HCT116 (cell line): ENCODE measurements around the gene ADARB2.

Experiments
- TF ChIP-seq, protein P1 (sequence below), 3 experiments: fragments of 200-600 bp in 1 of 3; sonication (generic) in 1 of 3; IDR thresholded peaks in 2 of 3; conservative IDR thresholded peaks in 1 of 3; 2 replicates each; pipeline ENCODE4 v1.5.1; 2012 to 2017; ENCODE audit warnings: low read depth in 2 of 3, low read length in 2 of 3, antibody characterized with exemption in 1 of 3, borderline replicate concordance in 1 of 3, control low read depth in 1 of 3, mild to moderate bottlenecking in 1 of 3, mixed read lengths in 1 of 3, mixed run types in 1 of 3, moderate library complexity in 1 of 3; ENCODE audit not compliant: insufficient read depth in 1 of 3
- TF ChIP-seq, protein P2 (sequence below): IDR thresholded peaks from 2 replicates; pipeline ENCODE4 v1.6.1; 2012; ENCODE audit warnings: low read depth

DNA sequence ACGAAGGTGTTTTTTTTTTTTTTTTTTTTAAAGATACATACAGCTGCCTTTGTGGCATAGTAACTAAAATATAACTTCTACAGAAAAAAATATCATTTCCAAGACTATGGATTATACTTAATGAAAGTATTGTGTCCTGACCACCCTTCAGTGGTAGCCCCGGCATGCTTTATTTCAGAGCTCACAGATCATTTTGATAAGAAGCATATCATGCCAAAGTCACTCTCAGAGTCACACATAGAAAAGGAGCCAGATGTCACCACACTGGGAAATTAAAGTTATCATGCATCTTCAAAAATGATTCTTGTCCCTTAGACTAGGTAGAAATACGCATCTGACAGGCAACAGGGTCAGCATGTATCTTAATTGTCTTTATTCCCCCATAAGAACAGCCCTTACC is 3.0 kb downstream of the ADARB2 start:
- TF ChIP-seq, protein P1, sequence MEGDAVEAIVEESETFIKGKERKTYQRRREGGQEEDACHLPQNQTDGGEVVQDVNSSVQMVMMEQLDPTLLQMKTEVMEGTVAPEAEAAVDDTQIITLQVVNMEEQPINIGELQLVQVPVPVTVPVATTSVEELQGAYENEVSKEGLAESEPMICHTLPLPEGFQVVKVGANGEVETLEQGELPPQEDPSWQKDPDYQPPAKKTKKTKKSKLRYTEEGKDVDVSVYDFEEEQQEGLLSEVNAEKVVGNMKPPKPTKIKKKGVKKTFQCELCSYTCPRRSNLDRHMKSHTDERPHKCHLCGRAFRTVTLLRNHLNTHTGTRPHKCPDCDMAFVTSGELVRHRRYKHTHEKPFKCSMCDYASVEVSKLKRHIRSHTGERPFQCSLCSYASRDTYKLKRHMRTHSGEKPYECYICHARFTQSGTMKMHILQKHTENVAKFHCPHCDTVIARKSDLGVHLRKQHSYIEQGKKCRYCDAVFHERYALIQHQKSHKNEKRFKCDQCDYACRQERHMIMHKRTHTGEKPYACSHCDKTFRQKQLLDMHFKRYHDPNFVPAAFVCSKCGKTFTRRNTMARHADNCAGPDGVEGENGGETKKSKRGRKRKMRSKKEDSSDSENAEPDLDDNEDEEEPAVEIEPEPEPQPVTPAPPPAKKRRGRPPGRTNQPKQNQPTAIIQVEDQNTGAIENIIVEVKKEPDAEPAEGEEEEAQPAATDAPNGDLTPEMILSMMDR (IDR thresholded peaks at IDR 0.05 in 2 of 3, conservative IDR thresholded peaks at IDR 0.05 in 1 of 3; ENCODE audit: borderline replicate concordance in 1 of 3, insufficient read depth in 1 of 3, low read depth in 2 of 3, low read length in 2 of 3): no peak
- TF ChIP-seq, protein P2, sequence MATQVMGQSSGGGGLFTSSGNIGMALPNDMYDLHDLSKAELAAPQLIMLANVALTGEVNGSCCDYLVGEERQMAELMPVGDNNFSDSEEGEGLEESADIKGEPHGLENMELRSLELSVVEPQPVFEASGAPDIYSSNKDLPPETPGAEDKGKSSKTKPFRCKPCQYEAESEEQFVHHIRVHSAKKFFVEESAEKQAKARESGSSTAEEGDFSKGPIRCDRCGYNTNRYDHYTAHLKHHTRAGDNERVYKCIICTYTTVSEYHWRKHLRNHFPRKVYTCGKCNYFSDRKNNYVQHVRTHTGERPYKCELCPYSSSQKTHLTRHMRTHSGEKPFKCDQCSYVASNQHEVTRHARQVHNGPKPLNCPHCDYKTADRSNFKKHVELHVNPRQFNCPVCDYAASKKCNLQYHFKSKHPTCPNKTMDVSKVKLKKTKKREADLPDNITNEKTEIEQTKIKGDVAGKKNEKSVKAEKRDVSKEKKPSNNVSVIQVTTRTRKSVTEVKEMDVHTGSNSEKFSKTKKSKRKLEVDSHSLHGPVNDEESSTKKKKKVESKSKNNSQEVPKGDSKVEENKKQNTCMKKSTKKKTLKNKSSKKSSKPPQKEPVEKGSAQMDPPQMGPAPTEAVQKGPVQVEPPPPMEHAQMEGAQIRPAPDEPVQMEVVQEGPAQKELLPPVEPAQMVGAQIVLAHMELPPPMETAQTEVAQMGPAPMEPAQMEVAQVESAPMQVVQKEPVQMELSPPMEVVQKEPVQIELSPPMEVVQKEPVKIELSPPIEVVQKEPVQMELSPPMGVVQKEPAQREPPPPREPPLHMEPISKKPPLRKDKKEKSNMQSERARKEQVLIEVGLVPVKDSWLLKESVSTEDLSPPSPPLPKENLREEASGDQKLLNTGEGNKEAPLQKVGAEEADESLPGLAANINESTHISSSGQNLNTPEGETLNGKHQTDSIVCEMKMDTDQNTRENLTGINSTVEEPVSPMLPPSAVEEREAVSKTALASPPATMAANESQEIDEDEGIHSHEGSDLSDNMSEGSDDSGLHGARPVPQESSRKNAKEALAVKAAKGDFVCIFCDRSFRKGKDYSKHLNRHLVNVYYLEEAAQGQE: no peak
